WTC11 (cell line): ENCODE data around the gene ATP5IF1. TPM values are rescaled to one million over a fixed set of nuclear protein-coding genes. Genes with fewer than 3 reads are reported as not detected.
A peak's percentile ranks its signal among the peaks of the same experiment; 100 is the strongest.

Experiments used
- ATAC-seq: fragments of 200-7000 bp; cut with Tn5 transposase; 2 replicates; pipeline ENCODE4 v1.10.0; 2021; ENCODE audit warnings: mild to moderate bottlenecking, moderate library complexity
- CTCF ChIA-PET: fragments of 300-600 bp; sonication (Branson Sonifier 250); formaldehyde crosslinking; loops from one replicate; lab custom pipeline; 2021; ENCODE audit warnings: antibody characterized with exemption; lab: Charles Lee
- POLR2A ChIA-PET: fragments of 350-600 bp; sonication (Branson Sonifier 250); formaldehyde crosslinking; loops from one replicate; lab custom pipeline; 2021; ENCODE audit warnings: antibody characterized with exemption; lab: Charles Lee
- DNase-seq: peaks from one replicate; pipeline ENCODE4 v3.0.0; 2021; ENCODE audit warnings: low spot score
- H3K27ac Mint-ChIP-seq: 2 replicates; pipeline ENCODE4 v1.8.0; 2021; ENCODE audit warnings: mixed read lengths
- H3K27me3 Mint-ChIP-seq: 2 replicates; pipeline ENCODE4 v1.8.0; 2021; ENCODE audit warnings: low read depth, mild to moderate bottlenecking, moderate library complexity, mixed read lengths
- H3K36me3 Mint-ChIP-seq: 2 replicates; pipeline ENCODE4 v1.8.0; 2021; ENCODE audit warnings: mixed read lengths
- H3K4me1 Mint-ChIP-seq: 2 replicates; pipeline ENCODE4 v1.8.0; 2022; ENCODE audit warnings: mixed read lengths
- H3K4me3 Mint-ChIP-seq: 2 replicates; pipeline ENCODE4 v1.8.0; 2021; ENCODE audit warnings: mild to moderate bottlenecking, moderate library complexity, mixed read lengths
- H3K9me3 Mint-ChIP-seq: 2 replicates; pipeline ENCODE4 v1.8.0; 2021; ENCODE audit warnings: mixed read lengths
- ATF3 ChIP-seq: sonication (generic); formaldehyde crosslinking; conservative IDR thresholded peaks from 2 replicates; pipeline ENCODE4 v1.8.1; 2022; ENCODE audit warnings: mild to moderate bottlenecking, missing genetic modification reagents
- CDX4 ChIP-seq: fragments of 250-450 bp; sonication (Bioruptor Pico); IDR thresholded peaks from 2 replicates; pipeline ENCODE4 v1.9.0; 2021; ENCODE audit warnings: moderate library complexity, mild to moderate bottlenecking, inconsistent platforms, borderline replicate concordance
- ERG ChIP-seq: fragments of 250-450 bp; sonication (Bioruptor Pico); IDR thresholded peaks from 2 replicates; pipeline ENCODE4 v1.8.0; 2021; ENCODE audit warnings: mild to moderate bottlenecking
- ETV6 ChIP-seq: sonication (generic); formaldehyde crosslinking; IDR thresholded peaks from 2 replicates; pipeline ENCODE4 v1.8.1; 2022; ENCODE audit warnings: mild to moderate bottlenecking, missing genetic modification reagents
- GTF2I ChIP-seq: fragments of 250-450 bp; sonication (Bioruptor Pico); conservative IDR thresholded peaks from 2 replicates; pipeline ENCODE4 v1.4.0; 2021; ENCODE audit warnings: mild to moderate bottlenecking
- IRF2 ChIP-seq: sonication (generic); formaldehyde crosslinking; IDR thresholded peaks from 2 replicates; pipeline ENCODE4 v1.8.0; 2022; ENCODE audit warnings: low read depth, missing genetic modification reagents, borderline replicate concordance
- JUN ChIP-seq: sonication (generic); formaldehyde crosslinking; IDR thresholded peaks from 2 replicates; pipeline ENCODE4 v1.8.0; 2023; ENCODE audit warnings: mild to moderate bottlenecking, missing genetic modification reagents
- NFATC4 ChIP-seq: fragments of 250-450 bp; sonication (Bioruptor Pico); IDR thresholded peaks from 2 replicates; pipeline ENCODE4 v1.9.0; 2021; ENCODE audit warnings: mild to moderate bottlenecking
- NFE2L1 ChIP-seq: sonication (generic); formaldehyde crosslinking; IDR thresholded peaks from 2 replicates; pipeline ENCODE4 v1.8.1; 2023; ENCODE audit warnings: missing genetic modification reagents
- NR3C1 ChIP-seq: sonication (generic); formaldehyde crosslinking; conservative IDR thresholded peaks from 2 replicates; pipeline ENCODE4 v1.8.1; 2023; ENCODE audit warnings: low read depth, mild to moderate bottlenecking, missing genetic modification reagents
- PRRX2 ChIP-seq: fragments of 250-450 bp; sonication (Bioruptor Pico); IDR thresholded peaks from 2 replicates; pipeline ENCODE4 v1.8.0; 2021; ENCODE audit warnings: mild to moderate bottlenecking
- RELA ChIP-seq: sonication (generic); formaldehyde crosslinking; IDR thresholded peaks from 2 replicates; pipeline ENCODE4 v1.8.1; 2022; ENCODE audit warnings: missing genetic modification reagents, mild to moderate bottlenecking, borderline replicate concordance
- SOX15 ChIP-seq: fragments of 250-450 bp; sonication (Bioruptor Pico); IDR thresholded peaks from 2 replicates; pipeline ENCODE4 v1.9.0; 2021; ENCODE audit warnings: mild to moderate bottlenecking
- ZNF121 ChIP-seq: sonication (generic); formaldehyde crosslinking; IDR thresholded peaks from 2 replicates; pipeline ENCODE4 v1.8.0; 2023; ENCODE audit warnings: missing genetic modification reagents
- ZNF423 ChIP-seq: fragments of 250-450 bp; sonication (Bioruptor Pico); IDR thresholded peaks from 2 replicates; pipeline ENCODE4 v2.1.2; 2022; ENCODE audit warnings: mild to moderate bottlenecking, moderate library complexity
- ZNF425 ChIP-seq: fragments of 250-450 bp; sonication (Bioruptor Pico); conservative IDR thresholded peaks from 2 replicates; pipeline ENCODE4 v1.9.0; 2021; ENCODE audit warnings: mild to moderate bottlenecking
- total RNA-seq: library from RNA; stranded (reverse); gene quantifications from 3 replicates; pipeline ENCODE4 v1.2.3, GENCODE V29; 2021
- TF ChIP-seq, protein P1 (sequence below): sonication (generic); formaldehyde crosslinking; IDR thresholded peaks from 2 replicates; pipeline ENCODE4 v1.8.0; 2023; ENCODE audit warnings: missing genetic modification reagents
- TF ChIP-seq, protein P2 (sequence below): sonication (generic); formaldehyde crosslinking; IDR thresholded peaks from 2 replicates; pipeline ENCODE4 v1.8.1; 2023; ENCODE audit warnings: mild to moderate bottlenecking, missing genetic modification reagents, moderate library complexity
- TF ChIP-seq, protein P3 (sequence below): sonication (generic); formaldehyde crosslinking; IDR thresholded peaks from 2 replicates; pipeline ENCODE4 v1.8.0; 2023; ENCODE audit warnings: missing genetic modification reagents, mild to moderate bottlenecking, borderline replicate concordance

ATP5IF1 gene
- total RNA-seq, 1 experiment from 2014 or later: 201 TPM

DNA sequence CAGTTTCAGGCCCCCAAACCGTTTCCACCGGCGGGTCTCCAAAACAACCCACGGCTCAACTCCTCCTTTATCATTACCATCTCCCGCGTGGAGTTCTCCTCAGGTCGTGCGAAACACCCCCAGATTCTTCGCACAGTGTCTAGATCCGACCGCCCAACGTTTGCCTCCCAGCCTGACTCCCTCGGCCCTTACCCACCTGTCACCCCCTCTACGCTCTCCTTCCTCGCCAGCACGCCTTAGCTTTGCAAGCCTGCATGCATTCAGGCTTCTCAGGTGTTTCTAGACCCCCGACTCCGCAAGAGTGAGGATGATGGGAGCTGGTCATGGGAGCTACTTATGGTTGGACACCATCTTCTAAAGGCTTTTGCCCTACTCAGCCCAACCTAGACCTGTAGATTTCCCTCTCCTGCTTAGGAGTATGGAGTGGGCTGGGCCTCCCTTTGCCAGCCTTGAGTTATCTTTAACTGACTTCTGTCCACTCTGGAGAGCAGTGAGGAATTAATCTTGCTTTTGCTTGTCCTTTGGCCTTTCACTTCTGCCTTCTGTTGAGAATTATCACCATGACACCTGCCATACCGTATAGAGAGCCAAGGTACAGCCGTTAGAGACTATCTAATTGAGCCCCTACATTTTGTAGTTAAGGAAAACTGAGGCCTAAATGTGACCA lies 865 bp downstream of the ATP5IF1 start:
- Mint-ChIP-seq H3K27ac (no peak overlapping the region), H3K4me1 (peaks cover 8% of the 10 kb centered on the region), H3K36me3 (peaks cover 4% of the 10 kb centered on the region), H3K27me3 (no peaks in the 10 kb centered on the region), H3K9me3 (no peaks in the 10 kb centered on the region), H3K4me3 (no peak overlapping the region)
- CTCF ChIA-PET: interaction anchor here (3.1 kb wide), 1 partner anchor 12 kb away, joined by 36 read pairs; no protein-coding TSS in a partner anchor
- ATAC-seq (no peak), DNase-seq (no peak)
- TF ChIP-seq, protein P1, sequence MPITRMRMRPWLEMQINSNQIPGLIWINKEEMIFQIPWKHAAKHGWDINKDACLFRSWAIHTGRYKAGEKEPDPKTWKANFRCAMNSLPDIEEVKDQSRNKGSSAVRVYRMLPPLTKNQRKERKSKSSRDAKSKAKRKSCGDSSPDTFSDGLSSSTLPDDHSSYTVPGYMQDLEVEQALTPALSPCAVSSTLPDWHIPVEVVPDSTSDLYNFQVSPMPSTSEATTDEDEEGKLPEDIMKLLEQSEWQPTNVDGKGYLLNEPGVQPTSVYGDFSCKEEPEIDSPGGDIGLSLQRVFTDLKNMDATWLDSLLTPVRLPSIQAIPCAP (CRISPR knock-in tag): no peak
- TF ChIP-seq CDX4 (CRISPR knock-in tag): no peak
- POLR2A ChIA-PET: interaction anchor here (1.3 to 1.6 kb wide), 2 partner anchors 22 to 133 kb away, joined by 4 to 12 read pairs; partner anchors contain the start of genes PHACTR4 and SESN2

DNA sequence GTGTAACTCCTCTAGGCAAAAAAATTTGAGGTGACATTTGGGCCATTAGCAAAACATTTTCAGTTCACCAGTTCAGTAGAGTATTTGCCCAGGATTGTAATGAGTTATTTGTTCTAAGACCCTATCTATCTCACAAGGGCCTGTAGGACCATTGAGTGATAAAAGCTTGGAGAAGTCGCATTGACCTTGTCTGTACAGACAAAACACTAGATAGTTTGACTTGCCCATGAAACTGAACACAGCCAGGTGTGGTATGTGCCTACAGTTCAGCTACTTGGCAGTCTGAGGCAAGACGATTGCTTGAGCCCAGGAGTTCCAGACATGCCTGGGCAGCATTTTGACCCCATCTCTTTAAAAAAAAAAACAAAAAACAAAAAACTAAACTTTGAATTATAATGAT lies 3.1 kb downstream of the ATP5IF1 start:
- H3K4me1 Mint-ChIP-seq: no peaks in the 10 kb centered on the region
- no peak for ATAC-seq

More for the DNA sequence above, 3.1 kb downstream of the ATP5IF1 start:
- Mint-ChIP-seq H3K27ac (peak overlapping the region; percentile 85), H3K36me3 (no peaks in the 10 kb centered on the region), H3K27me3 (no peaks in the 10 kb centered on the region), H3K4me3 (no peak overlapping the region), H3K9me3 (no peaks in the 10 kb centered on the region)
- DNase-seq: no peak
- no peak for TF ChIP-seq ZNF423 (CRISPR knock-in tag)
- TF ChIP-seq, protein P2, sequence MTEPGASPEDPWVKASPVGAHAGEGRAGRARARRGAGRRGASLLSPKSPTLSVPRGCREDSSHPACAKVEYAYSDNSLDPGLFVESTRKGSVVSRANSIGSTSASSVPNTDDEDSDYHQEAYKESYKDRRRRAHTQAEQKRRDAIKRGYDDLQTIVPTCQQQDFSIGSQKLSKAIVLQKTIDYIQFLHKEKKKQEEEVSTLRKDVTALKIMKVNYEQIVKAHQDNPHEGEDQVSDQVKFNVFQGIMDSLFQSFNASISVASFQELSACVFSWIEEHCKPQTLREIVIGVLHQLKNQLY (CRISPR knock-in tag): no peak
- no peak for TF ChIP-seq RELA (CRISPR knock-in tag)
- no peak for TF ChIP-seq NR3C1 (CRISPR knock-in tag)
- no peak for TF ChIP-seq ATF3 (CRISPR knock-in tag)
- no peak for TF ChIP-seq ZNF425
- TF ChIP-seq ETV6 (CRISPR knock-in tag): no peak
- TF ChIP-seq GTF2I: no peak
- no peak for TF ChIP-seq IRF2
- no peak for TF ChIP-seq ZNF121 (CRISPR knock-in tag)
- TF ChIP-seq JUN (CRISPR knock-in tag): no peak
- no peak for TF ChIP-seq ERG (CRISPR knock-in tag)
- no peak for TF ChIP-seq NFE2L1
- TF ChIP-seq SOX15 (CRISPR knock-in tag): no peak
- no peak for TF ChIP-seq NFATC4 (CRISPR knock-in tag)
- TF ChIP-seq, protein P3, sequence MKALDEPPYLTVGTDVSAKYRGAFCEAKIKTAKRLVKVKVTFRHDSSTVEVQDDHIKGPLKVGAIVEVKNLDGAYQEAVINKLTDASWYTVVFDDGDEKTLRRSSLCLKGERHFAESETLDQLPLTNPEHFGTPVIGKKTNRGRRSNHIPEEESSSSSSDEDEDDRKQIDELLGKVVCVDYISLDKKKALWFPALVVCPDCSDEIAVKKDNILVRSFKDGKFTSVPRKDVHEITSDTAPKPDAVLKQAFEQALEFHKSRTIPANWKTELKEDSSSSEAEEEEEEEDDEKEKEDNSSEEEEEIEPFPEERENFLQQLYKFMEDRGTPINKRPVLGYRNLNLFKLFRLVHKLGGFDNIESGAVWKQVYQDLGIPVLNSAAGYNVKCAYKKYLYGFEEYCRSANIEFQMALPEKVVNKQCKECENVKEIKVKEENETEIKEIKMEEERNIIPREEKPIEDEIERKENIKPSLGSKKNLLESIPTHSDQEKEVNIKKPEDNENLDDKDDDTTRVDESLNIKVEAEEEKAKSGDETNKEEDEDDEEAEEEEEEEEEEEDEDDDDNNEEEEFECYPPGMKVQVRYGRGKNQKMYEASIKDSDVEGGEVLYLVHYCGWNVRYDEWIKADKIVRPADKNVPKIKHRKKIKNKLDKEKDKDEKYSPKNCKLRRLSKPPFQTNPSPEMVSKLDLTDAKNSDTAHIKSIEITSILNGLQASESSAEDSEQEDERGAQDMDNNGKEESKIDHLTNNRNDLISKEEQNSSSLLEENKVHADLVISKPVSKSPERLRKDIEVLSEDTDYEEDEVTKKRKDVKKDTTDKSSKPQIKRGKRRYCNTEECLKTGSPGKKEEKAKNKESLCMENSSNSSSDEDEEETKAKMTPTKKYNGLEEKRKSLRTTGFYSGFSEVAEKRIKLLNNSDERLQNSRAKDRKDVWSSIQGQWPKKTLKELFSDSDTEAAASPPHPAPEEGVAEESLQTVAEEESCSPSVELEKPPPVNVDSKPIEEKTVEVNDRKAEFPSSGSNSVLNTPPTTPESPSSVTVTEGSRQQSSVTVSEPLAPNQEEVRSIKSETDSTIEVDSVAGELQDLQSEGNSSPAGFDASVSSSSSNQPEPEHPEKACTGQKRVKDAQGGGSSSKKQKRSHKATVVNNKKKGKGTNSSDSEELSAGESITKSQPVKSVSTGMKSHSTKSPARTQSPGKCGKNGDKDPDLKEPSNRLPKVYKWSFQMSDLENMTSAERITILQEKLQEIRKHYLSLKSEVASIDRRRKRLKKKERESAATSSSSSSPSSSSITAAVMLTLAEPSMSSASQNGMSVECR (CRISPR knock-in tag): no peak
- TF ChIP-seq PRRX2 (CRISPR knock-in tag): no peak
- ChIA-PET CTCF (no interaction called here), POLR2A (no interaction called here)
